DMS 273 (cell line): ENCODE results near the gene PAX3.

Source experiments
- DNase-seq: peaks from one replicate; lab custom pipeline; 2025; ENCODE audit not compliant: unreplicated experiment; lab: John Stamatoyannopoulos, UW

PAX3 gene

DNA sequence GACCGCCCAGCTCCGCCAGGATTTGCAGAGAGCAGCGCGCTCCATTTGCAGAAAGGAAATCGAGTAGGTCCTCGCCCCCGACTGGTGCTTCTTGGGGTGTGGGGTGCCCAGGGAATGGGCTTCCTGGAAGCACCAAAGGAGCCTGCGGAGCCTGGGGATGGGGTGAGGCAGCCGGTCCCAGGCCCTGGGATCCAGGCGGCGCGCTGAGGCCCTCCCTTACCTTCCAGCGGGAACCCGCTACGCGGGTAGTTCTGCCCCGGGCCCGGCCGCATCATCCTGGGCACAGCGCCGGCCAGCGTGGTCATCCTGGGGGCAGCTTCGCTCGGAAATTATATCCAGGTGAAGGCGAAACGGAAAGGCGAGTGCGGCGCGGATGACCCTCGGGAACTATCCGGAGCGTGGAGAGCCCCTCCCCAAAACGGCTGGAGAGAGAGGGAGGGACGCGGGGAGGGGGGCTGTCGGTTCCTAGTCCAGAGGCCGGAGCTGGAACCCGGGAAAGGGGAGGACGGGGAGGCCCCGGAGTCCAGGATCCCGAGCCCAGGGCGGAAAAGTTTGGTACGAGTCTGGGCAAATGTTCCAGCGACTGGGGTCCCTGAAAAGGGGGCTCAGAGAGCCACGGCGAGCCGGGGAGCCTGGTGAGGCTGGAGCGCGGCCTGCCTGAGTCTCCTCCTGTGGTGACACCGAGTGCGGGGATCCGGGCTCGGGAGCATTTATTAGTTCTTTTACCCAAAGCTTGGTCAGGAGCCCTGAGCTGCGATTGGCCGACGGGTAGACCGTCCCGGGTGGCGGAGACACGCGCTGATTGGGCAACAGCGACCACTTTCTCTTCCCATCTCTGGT lies at the start of gene PAX3:
Gene PAX3, minus strand, starts transcription at position 688 of the 840 bp plus-strand sequence. Its CDS starts 383 bp downstream, at position 305.
- peak; percentile 74 for DNase-seq

DNA sequence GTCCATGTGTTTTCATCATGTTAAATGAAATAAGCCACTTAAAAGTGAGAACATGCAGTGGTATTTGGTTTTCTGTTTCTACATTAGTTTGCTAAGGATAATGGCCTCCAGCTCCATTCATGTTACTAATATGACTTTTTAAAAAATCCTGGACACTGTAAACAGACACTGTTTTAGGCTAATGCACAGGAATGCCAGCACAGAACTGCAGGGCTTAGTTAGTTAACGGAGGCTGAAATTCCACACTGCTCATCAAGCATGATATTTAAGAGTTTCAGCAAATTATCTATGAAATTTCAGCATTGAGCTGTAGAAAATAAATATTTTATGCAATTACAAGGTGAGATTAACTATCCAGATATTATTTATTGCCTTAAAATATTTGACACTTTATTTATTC lies 42.5 kb upstream of the PAX3 start:
- no peak for DNase-seq

DNA sequence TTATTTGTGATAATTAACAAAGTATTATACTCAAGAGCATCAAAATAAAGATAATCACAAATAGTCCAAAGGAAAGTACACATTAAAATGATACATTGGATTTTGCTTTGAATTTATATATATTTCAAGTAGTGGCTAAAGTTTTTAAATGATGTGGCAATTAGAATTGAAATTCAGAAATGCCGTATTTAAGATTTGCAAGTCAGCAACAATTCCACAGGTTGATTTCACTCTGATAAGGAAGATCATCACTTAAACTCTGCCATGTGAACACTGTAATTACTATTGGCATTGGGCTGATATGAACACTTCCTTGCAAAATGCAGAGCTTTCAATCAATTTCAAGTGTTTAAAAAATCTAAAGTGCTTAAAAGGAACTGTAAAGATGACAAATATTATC lies 39.6 kb upstream of the PAX3 start:
- no peak for DNase-seq

DNA sequence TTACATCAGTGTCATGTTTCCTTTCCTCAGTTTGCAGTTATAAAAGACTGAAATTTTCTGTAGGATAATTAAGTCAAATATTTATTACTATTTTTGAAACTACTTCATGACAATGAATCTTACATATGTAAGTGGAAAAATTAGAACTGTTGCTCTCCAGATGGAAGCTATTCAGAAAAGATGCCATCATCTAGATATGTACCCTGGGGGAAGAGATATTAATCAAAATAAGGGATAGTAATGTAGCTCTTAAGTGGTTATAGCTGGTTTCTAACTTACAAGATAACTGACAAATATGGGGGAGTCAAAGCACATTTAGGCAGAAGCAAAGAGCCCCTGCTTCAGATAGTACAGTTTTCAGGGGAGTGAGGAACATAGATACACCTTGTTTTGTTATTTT lies 38.1 kb upstream of the PAX3 start:
- no peak for DNase-seq

DNA sequence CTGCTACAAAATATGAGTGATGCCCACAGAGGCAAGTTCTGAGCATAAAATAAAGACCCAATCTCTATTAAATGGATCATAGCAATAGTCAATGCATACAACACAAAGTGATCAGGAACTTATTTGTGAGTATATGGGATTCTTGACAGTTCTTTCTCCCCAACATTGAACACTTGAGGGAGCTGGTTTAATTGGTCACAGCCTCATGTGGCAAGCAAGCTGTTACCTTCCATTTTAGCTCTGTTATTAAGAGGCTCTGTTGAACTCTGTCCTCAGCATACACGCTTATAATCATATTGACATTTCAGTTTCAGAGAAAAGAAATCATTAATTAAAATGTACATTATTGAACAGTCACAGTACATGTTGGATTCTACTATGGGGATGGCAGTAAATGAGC lies 37.6 kb upstream of the PAX3 start:
- peak; percentile 36 for DNase-seq

DNA sequence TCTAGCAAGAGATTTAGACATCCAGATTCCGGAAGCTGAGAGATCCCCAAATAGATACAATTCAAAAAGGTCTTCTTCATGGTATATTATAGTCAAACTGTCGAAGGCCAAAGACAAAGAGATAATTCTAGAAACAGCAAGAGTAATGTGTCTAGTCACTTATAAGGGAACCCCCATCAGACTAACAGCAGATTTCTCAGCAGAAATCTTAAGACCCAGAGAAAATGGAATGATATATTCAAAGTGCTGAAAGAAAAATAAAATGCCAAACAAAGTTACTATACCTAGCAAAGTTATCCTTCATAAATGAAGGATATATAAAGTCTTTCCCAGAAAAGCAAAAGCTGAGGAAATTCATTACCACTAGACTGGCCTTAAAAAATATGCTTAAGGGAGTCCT lies 36.1 kb upstream of the PAX3 start:
- no peak for DNase-seq

DNA sequence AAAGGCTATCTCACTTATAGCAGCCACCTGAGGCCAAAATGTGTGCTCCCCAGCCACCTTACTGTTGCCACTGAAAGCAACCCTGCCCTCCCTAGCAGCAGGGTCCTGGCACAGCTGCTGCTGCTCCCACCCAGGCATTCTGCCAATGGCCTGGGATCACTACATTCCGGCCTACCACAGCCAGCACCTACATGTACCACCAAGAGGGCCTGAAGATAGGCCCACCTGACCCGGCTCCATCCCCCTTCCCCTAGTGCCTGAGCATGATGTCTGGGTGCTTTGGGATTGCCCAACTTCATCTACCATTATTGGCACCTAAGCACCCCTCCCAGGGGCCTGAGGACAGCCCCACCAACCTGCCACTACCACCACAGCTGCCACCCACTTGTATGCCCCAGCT lies 34.6 kb upstream of the PAX3 start:
- no peak for DNase-seq

DNA sequence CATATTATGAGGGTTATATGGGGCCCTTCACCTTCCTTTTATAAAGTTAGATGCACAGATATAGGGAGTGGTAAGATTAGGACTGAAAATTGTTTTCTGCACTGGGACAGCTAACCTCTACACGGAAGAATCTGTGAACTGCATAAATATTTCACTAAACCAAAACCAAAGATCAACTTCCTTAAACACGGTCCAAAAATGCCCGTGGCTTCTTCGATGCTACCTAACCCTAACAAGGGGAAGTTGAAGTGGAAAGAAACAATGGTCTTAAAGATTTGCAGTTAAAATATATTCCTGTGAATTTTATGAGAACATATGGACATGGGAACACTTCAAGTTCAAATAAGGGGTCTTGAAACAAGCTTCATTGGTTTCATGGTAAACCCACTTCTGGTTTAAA lies 33.3 kb upstream of the PAX3 start:
- DNase-seq: no peak

DNA sequence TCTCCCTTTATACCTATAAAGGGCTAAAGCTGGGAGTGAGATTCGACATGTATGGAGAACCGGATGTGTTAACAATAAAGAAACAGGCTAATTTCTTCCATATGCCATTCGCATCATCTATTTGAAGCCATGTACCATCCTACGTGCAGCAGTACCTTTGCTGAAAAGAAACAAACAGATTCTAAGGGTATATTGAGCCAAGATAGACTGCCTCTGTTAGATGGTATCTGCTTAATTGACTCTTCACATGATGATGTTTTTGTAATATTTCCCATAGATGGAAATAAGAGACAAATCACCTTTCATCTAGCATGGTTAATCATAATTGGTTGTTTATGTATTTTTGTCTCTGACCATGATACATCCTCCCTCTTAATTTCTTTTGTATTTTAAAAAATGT lies 32.1 kb upstream of the PAX3 start:
- no peak for DNase-seq

DNA sequence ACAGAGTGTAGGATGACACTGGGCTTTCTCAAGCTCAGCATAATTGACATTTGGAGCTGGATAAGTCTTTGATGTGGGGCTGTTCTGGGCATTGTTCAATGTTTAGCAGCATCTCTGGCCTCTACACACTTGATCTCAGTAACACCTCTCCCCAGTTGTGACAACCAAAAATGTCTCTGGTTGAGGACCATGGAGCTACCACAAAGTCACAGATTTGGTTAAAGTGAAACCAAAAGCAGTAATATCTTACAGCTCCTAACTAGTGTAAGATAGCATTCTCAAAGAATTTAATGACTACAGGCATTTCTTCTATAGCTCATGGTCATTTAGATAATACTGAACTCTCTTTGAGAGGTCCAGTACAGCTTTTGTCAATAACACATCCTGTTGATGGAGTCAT lies 23.4 kb upstream of the PAX3 start:
- no peak for DNase-seq

DNA sequence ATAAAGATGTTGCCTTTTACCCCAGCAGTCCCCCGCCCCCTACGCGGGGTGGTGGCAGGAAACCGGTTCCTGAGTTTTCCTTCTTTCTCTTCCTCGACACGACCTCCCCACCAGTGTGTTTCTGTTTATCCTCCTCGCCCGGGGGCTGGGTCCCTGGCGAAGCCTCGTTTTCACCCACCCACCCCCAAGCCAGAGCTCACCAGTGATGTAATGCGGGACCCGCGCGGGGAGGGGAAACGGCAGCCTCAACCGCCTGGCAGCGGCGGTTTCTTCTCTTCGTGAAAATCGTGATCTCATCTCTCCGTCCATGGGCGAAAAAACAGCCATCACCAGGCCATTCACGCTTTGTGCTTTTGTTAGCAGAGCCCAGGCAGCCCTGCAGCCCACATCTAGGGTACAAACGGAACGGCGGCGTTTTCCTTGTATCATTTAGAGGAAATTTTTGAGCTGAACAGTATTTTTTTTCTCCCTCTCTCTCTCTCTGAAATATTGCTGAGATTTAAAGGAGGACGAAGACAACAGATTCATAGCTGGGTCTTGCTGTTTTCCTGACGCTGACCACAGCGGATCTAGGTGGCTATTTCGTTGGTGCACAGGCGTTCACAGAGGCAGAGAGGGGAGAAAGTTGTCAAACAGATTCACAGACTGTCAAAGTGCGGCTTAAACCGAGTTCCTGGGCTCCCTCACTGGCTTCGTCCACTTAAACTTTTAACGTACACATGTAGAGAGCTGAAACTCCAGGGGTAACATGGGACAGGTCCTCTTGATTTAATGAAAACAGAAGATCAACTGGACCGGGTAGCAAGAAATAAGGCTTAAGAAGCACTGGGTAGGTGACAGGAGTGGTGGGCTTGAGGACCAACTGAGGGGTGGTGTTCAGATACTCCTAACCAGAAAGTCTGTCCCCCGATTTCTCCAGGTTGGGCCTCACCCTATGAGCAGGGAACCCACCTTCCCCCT lies 21.9 kb upstream of the PAX3 start:
- no peak for DNase-seq

DNA sequence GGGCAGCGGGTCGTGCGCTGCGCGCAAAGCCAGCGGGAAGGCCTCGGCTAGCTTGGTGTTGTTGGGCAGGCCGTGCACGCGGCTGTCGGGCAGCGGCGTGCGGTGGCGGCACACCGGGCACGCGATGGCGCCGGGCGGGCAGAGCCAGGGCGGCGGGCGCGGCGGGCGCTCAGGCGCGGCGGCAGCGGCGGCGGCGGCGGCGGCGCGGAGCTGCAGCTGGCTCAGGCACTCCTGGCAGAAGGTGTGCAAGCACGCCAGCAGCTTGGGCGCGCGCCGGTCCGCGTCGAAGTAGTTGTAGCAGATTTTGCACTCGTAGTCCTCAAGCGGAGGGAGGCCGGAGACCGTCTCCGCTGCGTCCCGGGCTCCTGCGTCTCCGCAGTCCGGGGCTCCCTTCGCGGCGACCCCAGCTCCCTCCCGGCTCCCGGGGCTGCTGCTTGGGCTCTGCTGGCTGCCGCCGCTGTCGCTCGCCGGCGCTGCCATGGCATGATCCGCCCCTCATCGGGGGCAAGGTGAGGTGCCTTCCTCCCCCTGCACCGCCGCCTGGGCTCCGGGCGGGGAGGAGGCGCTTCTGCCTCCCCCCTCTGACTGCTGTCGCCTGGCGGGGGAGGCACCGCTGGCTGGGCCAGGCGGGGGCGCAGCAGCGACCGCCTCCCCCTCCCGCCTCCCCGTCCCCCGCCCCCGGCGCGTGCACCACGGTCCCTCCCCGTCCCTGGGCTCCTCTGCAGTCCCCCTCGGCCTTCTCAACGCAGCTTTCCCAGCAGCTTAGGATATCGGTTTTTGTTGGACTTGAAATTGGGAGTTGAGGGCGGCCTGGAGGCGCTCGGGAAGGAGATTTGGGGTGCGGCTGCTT lies 21.0 kb upstream of the PAX3 start:
- peak; percentile 87 for DNase-seq

DNA sequence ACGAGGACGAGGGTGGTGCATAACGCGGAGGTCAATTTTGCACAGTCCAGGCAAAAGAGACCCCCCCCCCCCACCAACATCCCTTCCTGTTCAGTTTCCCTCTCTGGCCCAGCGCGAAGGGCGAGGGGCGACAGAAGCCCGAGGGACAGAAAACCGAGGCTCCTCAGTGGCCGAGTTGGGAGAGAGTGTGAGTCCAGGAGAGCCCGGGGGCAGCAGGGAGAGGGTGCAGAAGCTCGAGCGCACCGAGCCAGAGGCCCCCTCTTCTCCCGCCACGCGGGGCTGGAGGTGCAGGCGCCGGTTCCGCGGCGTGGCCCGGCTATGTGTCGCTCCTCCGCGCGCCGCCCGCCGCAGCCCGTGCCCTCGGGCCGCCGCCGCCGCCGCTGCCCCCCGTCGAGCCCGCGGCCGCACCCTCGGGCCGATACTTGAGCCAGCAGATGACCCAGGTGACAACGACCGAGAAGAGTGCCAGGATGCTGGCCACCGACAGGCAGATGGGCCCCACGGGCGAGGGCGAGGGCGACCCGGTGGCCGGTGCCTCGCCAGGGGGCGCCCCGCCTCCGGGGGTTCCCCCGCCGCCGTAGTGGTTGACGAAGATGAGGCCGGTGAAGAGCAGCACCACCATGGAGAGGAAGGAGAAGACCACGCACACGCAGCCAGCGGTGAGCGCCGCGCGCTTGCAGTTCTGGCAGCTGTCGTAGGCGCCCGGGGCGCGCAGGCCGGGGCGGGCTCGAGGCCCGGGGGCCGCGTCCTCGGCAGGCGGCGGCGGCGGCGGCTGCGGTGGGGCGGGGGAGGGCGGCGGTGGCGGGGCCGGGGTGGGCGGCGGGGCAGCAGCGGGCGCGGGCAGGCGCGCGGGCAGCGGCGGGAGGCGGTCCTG lies 20.2 kb upstream of the PAX3 start:
- peak; percentile 88 for DNase-seq

DNA sequence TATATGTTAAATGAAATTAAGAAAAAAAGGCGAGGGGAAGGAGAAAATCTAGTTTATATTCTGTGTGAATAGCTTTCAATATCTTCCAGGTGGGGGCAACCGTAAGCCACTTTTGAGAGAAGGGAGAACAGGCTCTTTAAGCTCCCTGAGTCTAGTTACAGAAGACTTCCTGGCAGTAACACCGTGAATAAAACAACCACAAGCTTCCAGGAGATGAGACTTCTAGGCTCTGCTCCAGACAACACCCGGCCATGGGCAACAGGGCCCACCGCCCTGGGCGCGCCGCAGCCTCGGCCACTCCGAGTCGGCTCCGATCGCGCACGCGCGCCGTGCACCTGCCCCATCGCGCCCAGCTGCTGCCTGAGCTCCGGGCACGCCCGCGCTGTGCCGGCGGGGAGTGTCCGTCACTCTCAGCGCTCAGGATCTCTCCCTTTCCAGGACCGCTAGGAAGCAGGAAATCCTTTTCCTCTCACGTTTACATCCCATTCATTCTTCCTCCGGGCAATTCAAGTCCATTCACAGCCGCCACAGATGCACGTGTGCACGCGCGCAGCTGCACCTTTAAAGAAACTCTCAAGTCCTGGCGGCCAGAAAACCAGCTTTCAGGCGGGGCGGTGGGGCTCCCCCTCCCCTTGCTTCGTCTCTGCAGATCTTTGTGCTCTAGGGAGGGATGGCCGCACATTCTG lies 19.4 kb upstream of the PAX3 start:
- DNase-seq: peak; percentile 94

DNA sequence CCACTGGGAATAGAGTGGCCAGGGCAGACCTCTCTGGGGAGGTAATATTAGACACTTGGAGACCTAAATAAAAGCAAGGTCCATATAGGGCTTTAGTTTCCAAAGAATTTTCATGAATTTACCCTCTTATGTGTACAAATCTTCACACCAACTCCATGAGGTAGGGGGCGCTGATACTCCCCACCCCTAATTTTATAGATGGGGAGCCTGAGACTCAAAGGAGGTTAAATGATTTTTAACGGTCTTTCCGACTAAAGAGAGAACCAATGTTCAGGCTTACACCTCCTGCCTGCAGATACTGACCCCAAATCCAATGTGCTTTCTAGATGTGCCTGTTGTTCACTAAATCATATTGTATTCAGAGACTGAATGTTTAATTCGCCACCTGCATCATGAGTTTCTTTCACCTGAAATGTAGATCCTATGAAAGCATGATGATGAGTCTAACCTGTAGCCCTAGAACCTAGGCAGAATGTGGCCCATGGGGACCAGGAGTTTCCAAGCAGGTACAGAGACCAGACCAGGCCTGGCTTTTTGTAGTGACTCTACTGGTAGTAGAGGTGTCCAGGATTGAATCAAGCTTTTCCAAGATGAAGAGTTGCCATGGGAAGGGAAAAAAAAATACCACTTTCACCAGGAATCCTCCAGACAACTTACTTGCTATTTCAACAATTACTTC lies 16.8 kb upstream of the PAX3 start:
- DNase-seq: peak; percentile 30

DNA sequence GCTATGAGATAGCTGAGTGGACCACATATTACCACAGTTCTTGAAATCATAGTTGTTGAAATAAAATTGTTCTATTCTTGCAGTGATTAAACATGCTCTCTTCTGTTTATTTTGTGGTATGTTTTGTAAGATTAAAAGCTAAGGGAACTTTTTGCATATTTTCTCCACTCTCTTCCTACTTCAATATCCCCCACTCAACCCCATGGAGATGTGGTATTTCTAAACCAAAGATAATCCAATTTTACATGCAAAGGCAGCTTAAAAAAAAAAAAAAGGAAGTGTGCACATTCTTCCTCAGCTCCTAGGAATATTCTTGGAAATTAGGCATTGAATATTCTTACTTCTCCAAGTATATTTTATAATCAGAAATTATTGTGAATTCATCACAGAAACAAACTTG lies 15.0 kb upstream of the PAX3 start:
- no peak for DNase-seq

DNA sequence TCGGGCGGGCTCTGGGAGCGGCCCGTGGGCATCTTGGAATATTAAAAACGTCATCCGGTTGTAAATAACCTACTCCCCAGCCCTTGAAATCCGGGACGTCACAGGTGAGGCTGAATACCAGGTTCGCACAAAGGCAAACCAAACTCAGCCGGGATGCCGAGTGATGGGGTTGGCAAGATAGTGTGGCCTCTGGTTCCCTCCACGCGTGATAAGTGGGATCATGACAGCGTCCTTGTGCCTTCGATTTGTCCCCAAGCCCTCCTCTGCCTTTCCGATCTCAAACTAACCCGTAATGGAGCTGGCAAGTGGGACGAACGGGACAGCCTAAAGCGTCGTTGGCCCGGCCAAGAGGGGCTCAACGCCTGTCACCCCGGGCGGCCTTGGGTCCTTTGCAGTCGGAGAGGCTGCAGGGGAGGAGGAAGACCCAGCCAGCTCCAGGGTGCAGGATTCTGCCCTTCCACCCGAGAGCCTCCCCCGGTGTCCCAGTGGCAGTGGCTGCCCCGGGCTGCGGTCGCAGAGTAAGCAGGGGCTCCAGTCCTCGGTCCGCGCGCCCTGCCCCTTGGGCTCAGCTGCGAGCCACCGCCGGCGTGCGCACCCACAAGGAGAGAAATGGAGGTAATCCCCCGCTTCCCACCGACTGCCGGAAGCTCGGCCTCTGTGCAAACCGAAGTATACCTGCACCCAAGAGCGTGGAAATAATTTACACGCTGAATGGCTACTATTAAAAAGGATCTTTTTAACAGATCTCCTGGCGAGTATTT lies 13.4 kb upstream of the PAX3 start:
- DNase-seq: peak; percentile 37

DNA sequence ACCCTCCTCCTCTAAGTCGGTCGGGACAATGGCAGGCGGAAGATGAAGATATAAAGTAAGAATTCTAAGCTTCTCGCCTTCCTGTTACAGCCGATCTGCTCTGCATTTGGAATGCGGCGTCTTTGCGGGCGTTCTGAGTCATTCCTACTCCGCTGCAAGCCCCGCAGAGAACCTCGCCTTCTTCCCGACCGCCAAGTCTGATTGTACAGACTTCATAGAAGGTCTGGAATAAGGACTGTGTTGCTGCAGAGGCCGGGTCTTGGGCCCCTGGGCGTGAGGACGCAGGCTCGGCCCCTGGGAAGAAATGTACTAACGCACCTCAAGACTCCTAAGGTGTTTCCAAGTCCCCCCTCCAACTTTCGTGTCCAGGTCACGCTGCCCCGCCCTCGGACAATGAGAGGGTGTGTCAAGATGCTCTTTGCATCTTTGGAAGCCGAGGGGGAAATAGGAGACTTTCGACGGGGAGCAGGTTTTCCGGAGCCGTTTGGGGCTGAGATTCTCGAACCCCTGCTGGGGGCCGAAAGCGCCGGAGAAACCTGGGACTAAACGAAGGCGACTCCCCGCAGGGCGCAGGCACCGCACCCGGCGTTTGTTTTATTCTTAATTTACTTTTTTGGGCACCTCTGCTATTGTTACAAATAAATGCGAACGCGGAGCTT lies 12.7 kb upstream of the PAX3 start:
- no peak for DNase-seq
